Panc1 (cell line): Measurements from ENCODE around the gene PLA2G4C. TPM values are rescaled to one million over a fixed set of nuclear protein-coding genes. Genes with fewer than 3 reads are reported as not detected.

ENCODE experiments used
- ATAC-seq: fragments of 200-7000 bp; cut with Tn5 transposase; 2 replicates; pipeline ENCODE4 v1.9.1; 2020; ENCODE audit warnings: mild to moderate bottlenecking, moderate library complexity
- BruUV-seq: library from RNA; stranded (reverse); fragments of 400-500 nt; replicated peaks from 2 replicates; lab custom pipeline; 2021; lab: Mats Ljungman, UMichigan
- CTCF ChIA-PET: fragments of 300-600 bp; sonication (Branson Sonifier 250); formaldehyde crosslinking; loops from one replicate; lab custom pipeline; 2022; ENCODE audit warnings: antibody characterized with exemption; lab: Charles Lee
- POLR2A ChIA-PET: fragments of 300-600 bp; sonication (Branson Sonifier 250); formaldehyde crosslinking; loops from one replicate; lab custom pipeline; 2022; ENCODE audit warnings: antibody characterized with exemption; lab: Charles Lee
- DNase-seq: peaks from one replicate; pipeline ENCODE4 v3.0.0-alpha.2; 2010; ENCODE audit warnings: low read depth, low spot score
- H3K27ac ChIP-seq: 2 replicates; pipeline ENCODE4 v1.5.1; 2011; ENCODE audit warnings: mild to moderate bottlenecking, low read length, inconsistent platforms
- H3K27me3 ChIP-seq: fragments of 200-500 bp; sonication (Bioruptor generic); 2 replicates; pipeline ENCODE4 v1.6.0; 2014; ENCODE audit warnings: low read length, inconsistent platforms; ENCODE audit not compliant: control insufficient read depth, insufficient read depth
- H3K36me3 ChIP-seq: fragments of 200-500 bp; sonication (Bioruptor generic); 2 replicates; pipeline ENCODE4 v1.5.1; 2014; ENCODE audit warnings: inconsistent platforms, mild to moderate bottlenecking, low read length, moderate library complexity; ENCODE audit not compliant: control insufficient read depth, insufficient read depth
- H3K4me1 ChIP-seq: 2 replicates; pipeline ENCODE4 v1.5.1; 2011; ENCODE audit warnings: inconsistent platforms, mild to moderate bottlenecking, low read length, moderate library complexity; ENCODE audit not compliant: control insufficient read depth, insufficient read depth
- H3K4me3 ChIP-seq, 2 experiments: 2 replicates each; pipeline ENCODE4 v1.5.1; 2011 to 2012; ENCODE audit warnings: low read depth in 2 of 2, low read length in 2 of 2, mild to moderate bottlenecking in 2 of 2, inconsistent platforms in 1 of 2, moderate library complexity in 1 of 2
- H3K9me3 ChIP-seq: fragments of 200-500 bp; sonication (Bioruptor generic); 2 replicates; pipeline ENCODE4 v1.5.1; 2014; ENCODE audit warnings: low read depth, mild to moderate bottlenecking, inconsistent platforms, low read length, moderate library complexity; ENCODE audit not compliant: control insufficient read depth, insufficient read depth
- CTCF ChIP-seq: fragments of 450-650 bp; IDR thresholded peaks from 2 replicates; pipeline ENCODE4 v1.5.1; 2017; ENCODE audit warnings: mild to moderate bottlenecking
- POLR2AphosphoS5 ChIP-seq: IDR thresholded peaks from 2 replicates; pipeline ENCODE4 v1.6.1; 2012; ENCODE audit warnings: mild to moderate bottlenecking, low read depth, low read length, moderate library complexity
- SIN3A ChIP-seq: IDR thresholded peaks from 2 replicates; pipeline ENCODE4 v1.6.1; 2012; ENCODE audit warnings: low read depth, mild to moderate bottlenecking, low read length, moderate library complexity, borderline replicate concordance; ENCODE audit not compliant: insufficient read depth
- TCF7L2 ChIP-seq: IDR thresholded peaks from 2 replicates; pipeline ENCODE4 v1.6.1; 2011; ENCODE audit warnings: mild to moderate bottlenecking, low read depth, low read length, inconsistent platforms
- in situ Hi-C: cut with HindIII; loops from 2 replicates; pipeline ENCODE4 v1.10.0; 2016; ENCODE audit warnings: low sequenced_read_pairs, low pct_unique_long_range_greater_than_20kb
- intact Hi-C: fragments of 100-400 bp; cut with micrococcal nuclease; formaldehyde crosslinking; loops from one replicate; pipeline ENCODE4 v1.10.0; 2022; ENCODE audit not compliant: unreplicated experiment
- total RNA-seq: library from RNA; stranded (reverse); gene quantifications from one replicate; pipeline ENCODE4 v1.2.1, GENCODE V29; 2021; ENCODE audit not compliant: unreplicated experiment
- TF ChIP-seq, protein P1 (sequence below), 2 experiments: IDR thresholded peaks; 2 replicates each; pipeline ENCODE4 v1.6.1; 2011 to 2012; ENCODE audit warnings: low read depth in 2 of 2, control low read depth in 1 of 2, low read length in 1 of 2, mild to moderate bottlenecking in 1 of 2, moderate library complexity in 1 of 2; ENCODE audit not compliant: insufficient read depth in 1 of 2

PLA2G4C gene
- total RNA-seq, 1 experiment from 2014 or later: 2.0 TPM

- intact Hi-C loops: no loop called here
- no peak for ATAC-seq
- CTCF ChIA-PET: no interaction called here
- in situ Hi-C loops: no loop called here
- Histone ChIP-seq H3K9me3 (no peaks in the 10 kb centered on the region), H3K36me3 (no peaks in the 10 kb centered on the region), H3K4me3 (no peak overlapping the region), H3K4me1 (no peaks in the 10 kb centered on the region), H3K27ac (no peak overlapping the region), H3K27me3 (no peaks in the 10 kb centered on the region; the same call in 1 of the 2 replicates)
- POLR2A ChIA-PET: no interaction called here
- TF ChIP-seq CTCF (no peak), POLR2AphosphoS5 (no peak), TCF7L2 (no peak), SIN3A (no peak)
- TF ChIP-seq, protein P1, sequence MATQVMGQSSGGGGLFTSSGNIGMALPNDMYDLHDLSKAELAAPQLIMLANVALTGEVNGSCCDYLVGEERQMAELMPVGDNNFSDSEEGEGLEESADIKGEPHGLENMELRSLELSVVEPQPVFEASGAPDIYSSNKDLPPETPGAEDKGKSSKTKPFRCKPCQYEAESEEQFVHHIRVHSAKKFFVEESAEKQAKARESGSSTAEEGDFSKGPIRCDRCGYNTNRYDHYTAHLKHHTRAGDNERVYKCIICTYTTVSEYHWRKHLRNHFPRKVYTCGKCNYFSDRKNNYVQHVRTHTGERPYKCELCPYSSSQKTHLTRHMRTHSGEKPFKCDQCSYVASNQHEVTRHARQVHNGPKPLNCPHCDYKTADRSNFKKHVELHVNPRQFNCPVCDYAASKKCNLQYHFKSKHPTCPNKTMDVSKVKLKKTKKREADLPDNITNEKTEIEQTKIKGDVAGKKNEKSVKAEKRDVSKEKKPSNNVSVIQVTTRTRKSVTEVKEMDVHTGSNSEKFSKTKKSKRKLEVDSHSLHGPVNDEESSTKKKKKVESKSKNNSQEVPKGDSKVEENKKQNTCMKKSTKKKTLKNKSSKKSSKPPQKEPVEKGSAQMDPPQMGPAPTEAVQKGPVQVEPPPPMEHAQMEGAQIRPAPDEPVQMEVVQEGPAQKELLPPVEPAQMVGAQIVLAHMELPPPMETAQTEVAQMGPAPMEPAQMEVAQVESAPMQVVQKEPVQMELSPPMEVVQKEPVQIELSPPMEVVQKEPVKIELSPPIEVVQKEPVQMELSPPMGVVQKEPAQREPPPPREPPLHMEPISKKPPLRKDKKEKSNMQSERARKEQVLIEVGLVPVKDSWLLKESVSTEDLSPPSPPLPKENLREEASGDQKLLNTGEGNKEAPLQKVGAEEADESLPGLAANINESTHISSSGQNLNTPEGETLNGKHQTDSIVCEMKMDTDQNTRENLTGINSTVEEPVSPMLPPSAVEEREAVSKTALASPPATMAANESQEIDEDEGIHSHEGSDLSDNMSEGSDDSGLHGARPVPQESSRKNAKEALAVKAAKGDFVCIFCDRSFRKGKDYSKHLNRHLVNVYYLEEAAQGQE (IDR thresholded peaks at IDR 0.05; ENCODE audit: insufficient read depth in 1 of 2, low read depth in 2 of 2, low read length in 1 of 2): no peak
- no peak for DNase-seq
- BruUV-seq: no TSS peak
These were observed 85.1 kb downstream of the PLA2G4C start for GRCh38 chr19:48025480-48025879.

GRCh38 chr19:48023518-48023917 is 87.1 kb downstream of the PLA2G4C start:
- ChIA-PET POLR2A (no interaction called here), CTCF (no interaction called here)
- no peaks in the 10 kb centered on the region for H3K36me3 ChIP-seq
- no peaks in the 10 kb centered on the region for H3K9me3 ChIP-seq
- H3K27ac ChIP-seq: no peak overlapping the region
- BruUV-seq: no TSS peak
- DNase-seq: no peak
- no peak overlapping the region for H3K4me3 ChIP-seq
- TF ChIP-seq CTCF: no peak
- TF ChIP-seq SIN3A: no peak
- no peak for TF ChIP-seq TCF7L2
- no peak for TF ChIP-seq POLR2AphosphoS5
- TF ChIP-seq, protein P1 (IDR thresholded peaks at IDR 0.05; ENCODE audit: insufficient read depth in 1 of 2, low read depth in 2 of 2, low read length in 1 of 2): no peak
- no peaks in the 10 kb centered on the region for H3K4me1 ChIP-seq
- ATAC-seq: no peak
- H3K27me3 ChIP-seq: peaks cover 3% of the 10 kb centered on the region
- in situ Hi-C loops (no loop called here), intact Hi-C loops (no loop called here)
